Measurements from ENCODE around the gene TMEM37.

Gene TMEM37

GRCh38 chr2:119432851-119433522 is 1.3 kb downstream of the TMEM37 start:
- TF ChIP-seq CTCF (IDR thresholded peaks at IDR 0.05; ENCODE audit: low read depth, low read length, missing control alignments) = no peak
- no peak for DNase-seq (ENCODE audit: extremely low read depth, low read depth)
- no peak overlapping the region for H3K4me3 ChIP-seq (replicated peaks; ENCODE audit: low read depth, low read length)

GRCh38 chr2:119433636-119434327 is 2.1 kb downstream of the TMEM37 start:
- H3K4me3 ChIP-seq (replicated peaks; ENCODE audit: low read depth, low read length) = no peak overlapping the region
- TF ChIP-seq CTCF (IDR thresholded peaks at IDR 0.05; ENCODE audit: low read depth, low read length, missing control alignments) = no peak
- DNase-seq (ENCODE audit: extremely low read depth, low read depth) = no peak

GRCh38 chr2:119434664-119435063 is 3.0 kb downstream of the TMEM37 start:
- no peak for TF ChIP-seq CTCF (IDR thresholded peaks at IDR 0.05; ENCODE audit: low read depth, low read length, missing control alignments)
- no peak for DNase-seq (ENCODE audit: extremely low read depth, low read depth)
- H3K4me3 ChIP-seq (replicated peaks; ENCODE audit: low read depth, low read length) = no peak overlapping the region

GRCh38 chr2:119435081-119435952 is 3.7 kb downstream of the TMEM37 start:
- H3K4me3 ChIP-seq (replicated peaks; ENCODE audit: low read depth, low read length) = no peak overlapping the region
- TF ChIP-seq CTCF (IDR thresholded peaks at IDR 0.05; ENCODE audit: low read depth, low read length, missing control alignments) = no peak
- no peak for DNase-seq (ENCODE audit: extremely low read depth, low read depth)

GRCh38 chr2:119435953-119436297 is 4.3 kb downstream of the TMEM37 start:
- no peak overlapping the region for H3K4me3 ChIP-seq (replicated peaks; ENCODE audit: low read depth, low read length)
- no peak for TF ChIP-seq CTCF (IDR thresholded peaks at IDR 0.05; ENCODE audit: low read depth, low read length, missing control alignments)
- no peak for DNase-seq (ENCODE audit: extremely low read depth, low read depth)

- no peak overlapping the region for H3K4me3 ChIP-seq (replicated peaks; ENCODE audit: low read depth, low read length)
- DNase-seq (ENCODE audit: extremely low read depth, low read depth) = no peak
- no peak for TF ChIP-seq CTCF (IDR thresholded peaks at IDR 0.05; ENCODE audit: low read depth, low read length, missing control alignments)
Measured at GRCh38 chr2:119436993-119437772, 5.5 kb downstream of the TMEM37 start.

Data from HFF-Myc (cell line).